ENCODE results near the gene DYNLL1. TPM values are rescaled to one million over a fixed set of nuclear protein-coding genes. Genes with fewer than 3 reads are reported as not detected.

Gene DYNLL1
- total and polyA plus RNA-seq, 2 donors (not counting 3 experiments of a cell fraction or from before 2014, with no cell fraction given), result 469 to 600 TPM

GRCh38 chr12:120508537-120508936 lies 12.6 kb downstream of the DYNLL1 start:
- no TSS peak for BruUV-seq (replicated peaks)
- ChIA-PET CTCF (interaction anchor here (0.9 to 1.9 kb wide), 2 partner anchors 8 to 42 kb away, joined by 3 to 8 read pairs; no protein-coding TSS in a partner anchor), POLR2A (no interaction called here)
- H3K9ac ChIP-seq (replicated peaks; ENCODE audit: extremely low read depth, insufficient read depth, low read length), result no peak overlapping the region
- H3K4me3 ChIP-seq (replicated peaks in 1 of 3; ENCODE audit: insufficient read depth in 1 of 3, low read depth in 1 of 3, low read length in 3 of 3), result no peak overlapping the region
- H3K4me2 ChIP-seq (ENCODE audit: insufficient read depth, low read length), result no peak overlapping the region
- H2AFZ ChIP-seq (ENCODE audit: low read depth, low read length), result no peak overlapping the region
- no peaks in the 10 kb centered on the region for H4K20me1 ChIP-seq (replicated peaks; ENCODE audit: control insufficient read depth, extremely low read depth, insufficient read depth, low read length)
- intact Hi-C loops (cut with micrococcal nuclease) (no loop called here), dilution Hi-C loops (cut with MboI; ENCODE audit: extremely low pct_ligation_motif_present, low sequenced_read_pairs) (no loop called here)
- TF ChIP-seq EZH2 (IDR thresholded peaks at IDR 0.05; ENCODE audit: borderline replicate concordance, low read depth, low read length, severe bottlenecking) (no peak), POLR2AphosphoS5 (IDR thresholded peaks at IDR 0.05; ENCODE audit: insufficient read depth, low read depth, low read length) (no peak), CTCF (IDR thresholded peaks at IDR 0.05; ENCODE audit: extremely low read depth in 1 of 2, insufficient read depth in 1 of 2, low read depth in 1 of 2, low read length in 2 of 2) (no peak), GATA2 (IDR thresholded peaks at IDR 0.05; ENCODE audit: insufficient read depth, insufficient read length, low read depth, low read length) (no peak)
- peaks cover 0 to 8% of the 10 kb centered on the region in 2 experiments for H3K36me3 ChIP-seq (ENCODE audit: control insufficient read depth in 2 of 2, extremely low read depth in 1 of 2, insufficient read depth in 2 of 2, low read length in 2 of 2)
- DNase-seq (ENCODE audit: low read depth, low spot score) (no peak), FAIRE-seq (no peak)
- no peaks in the 10 kb centered on the region for H3K4me1 ChIP-seq (ENCODE audit: control insufficient read depth, extremely low read depth, insufficient read depth, low read length)
- no peaks in the 10 kb centered on the region for H3K27me3 ChIP-seq (ENCODE audit: control insufficient read depth in 2 of 2, insufficient read depth in 2 of 2, low read length in 2 of 2)
- no peaks in the 10 kb centered on the region for H3K9me3 ChIP-seq (replicated peaks; ENCODE audit: control insufficient read depth, insufficient read depth, low read length)
- no peaks in the 10 kb centered on the region for H3K9me1 ChIP-seq (replicated peaks; ENCODE audit: control insufficient read depth, extremely low read depth, insufficient read depth, low read length)
- no peaks in the 10 kb centered on the region for H3K79me2 ChIP-seq (ENCODE audit: control insufficient read depth, insufficient read depth, low read length)
- no peak overlapping the region for H3K27ac ChIP-seq (ENCODE audit: insufficient read depth, low read depth, low read length)

GRCh38 chr12:120514002-120514401 lies 18.1 kb downstream of the DYNLL1 start:
- H3K27ac ChIP-seq (ENCODE audit: insufficient read depth, low read depth, low read length), result no peak overlapping the region
- intact Hi-C loops (cut with micrococcal nuclease), result no loop called here
- no peak overlapping the region for H3K4me2 ChIP-seq (ENCODE audit: insufficient read depth, low read length)
- H3K27me3 ChIP-seq (ENCODE audit: control insufficient read depth in 2 of 2, insufficient read depth in 2 of 2, low read length in 2 of 2), result no peaks in the 10 kb centered on the region
- dilution Hi-C loops (cut with MboI; ENCODE audit: extremely low pct_ligation_motif_present, low sequenced_read_pairs), result no loop called here
- H4K20me1 ChIP-seq (replicated peaks; ENCODE audit: control insufficient read depth, extremely low read depth, insufficient read depth, low read length), result no peaks in the 10 kb centered on the region
- FAIRE-seq, result no peak
- peaks cover 4 to 6% of the 10 kb centered on the region in 2 experiments for H3K36me3 ChIP-seq (ENCODE audit: control insufficient read depth in 2 of 2, extremely low read depth in 1 of 2, insufficient read depth in 2 of 2, low read length in 2 of 2)
- no peak overlapping the region for H3K9ac ChIP-seq (replicated peaks; ENCODE audit: extremely low read depth, insufficient read depth, low read length)
- DNase-seq (ENCODE audit: low read depth, low spot score), result no peak
- H3K9me1 ChIP-seq (replicated peaks; ENCODE audit: control insufficient read depth, extremely low read depth, insufficient read depth, low read length), result no peaks in the 10 kb centered on the region
- POLR2A ChIA-PET, result no interaction called here
- CTCF ChIA-PET, result no interaction called here
- no peaks in the 10 kb centered on the region for H3K4me1 ChIP-seq (ENCODE audit: control insufficient read depth, extremely low read depth, insufficient read depth, low read length)
- no TSS peak for BruUV-seq (replicated peaks)
- no peak overlapping the region for H3K4me3 ChIP-seq (replicated peaks in 1 of 3; ENCODE audit: insufficient read depth in 1 of 3, low read depth in 1 of 3, low read length in 3 of 3)
- no peak for TF ChIP-seq EZH2 (IDR thresholded peaks at IDR 0.05; ENCODE audit: borderline replicate concordance, low read depth, low read length, severe bottlenecking)
- TF ChIP-seq, protein P1, sequence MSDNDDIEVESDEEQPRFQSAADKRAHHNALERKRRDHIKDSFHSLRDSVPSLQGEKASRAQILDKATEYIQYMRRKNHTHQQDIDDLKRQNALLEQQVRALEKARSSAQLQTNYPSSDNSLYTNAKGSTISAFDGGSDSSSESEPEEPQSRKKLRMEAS (IDR thresholded peaks at IDR 0.05; ENCODE audit: insufficient read depth, insufficient read length), result no peak
- TF ChIP-seq POLR2A (IDR thresholded peaks at IDR 0.05; ENCODE audit: low read depth, low read length), result no peak
- TF ChIP-seq FOS (IDR thresholded peaks at IDR 0.05; ENCODE audit: borderline replicate concordance, insufficient read depth, low read length), result no peak
- no peak for TF ChIP-seq POLR2AphosphoS5 (IDR thresholded peaks at IDR 0.05; ENCODE audit: insufficient read depth, low read depth, low read length)
- no peak for TF ChIP-seq JUN (IDR thresholded peaks at IDR 0.05; ENCODE audit: borderline replicate concordance, insufficient read depth, insufficient read length, low read depth)
- no peak for TF ChIP-seq CTCF (IDR thresholded peaks at IDR 0.05; ENCODE audit: extremely low read depth in 1 of 2, insufficient read depth in 1 of 2, low read depth in 1 of 2, low read length in 2 of 2)
- TF ChIP-seq GATA2 (IDR thresholded peaks at IDR 0.05; ENCODE audit: insufficient read depth, insufficient read length, low read depth, low read length), result no peak
- TF ChIP-seq MYC (IDR thresholded peaks at IDR 0.05; ENCODE audit: low read depth, low read length), result no peak
- no peaks in the 10 kb centered on the region for H3K79me2 ChIP-seq (ENCODE audit: control insufficient read depth, insufficient read depth, low read length)
- no peak overlapping the region for H2AFZ ChIP-seq (ENCODE audit: low read depth, low read length)
- H3K9me3 ChIP-seq (replicated peaks; ENCODE audit: control insufficient read depth, insufficient read depth, low read length), result no peaks in the 10 kb centered on the region
